HUES48 (cell line): ENCODE data around the gene CMC2.

Experiments
- H3K27ac ChIP-seq: one replicate; pipeline ENCODE4 v1.7.0; 2013; ENCODE audit warnings: low read depth, low read length, inconsistent platforms
- H3K27me3 ChIP-seq: 2 replicates; pipeline ENCODE4 v1.6.1; 2013; ENCODE audit warnings: mild to moderate bottlenecking, low read length; ENCODE audit not compliant: control insufficient read depth, insufficient read depth
- H3K36me3 ChIP-seq: 2 replicates; pipeline ENCODE4 v1.6.1; 2013; ENCODE audit warnings: low read length; ENCODE audit not compliant: control insufficient read depth, insufficient read depth
- H3K4me1 ChIP-seq: 2 replicates; pipeline ENCODE4 v1.6.1; 2013; ENCODE audit warnings: mild to moderate bottlenecking, low read length; ENCODE audit not compliant: control insufficient read depth, insufficient read depth
- H3K4me3 ChIP-seq: 2 replicates; pipeline ENCODE4 v1.5.1; 2013; ENCODE audit warnings: mild to moderate bottlenecking, low read depth, low read length
- H3K9ac ChIP-seq: 2 replicates; pipeline ENCODE4 v1.6.1; 2013; ENCODE audit warnings: mild to moderate bottlenecking, low read depth, low read length, moderate library complexity
- H3K9me3 ChIP-seq: 2 replicates; pipeline ENCODE4 v1.6.1; 2013; ENCODE audit warnings: low read length; ENCODE audit not compliant: control insufficient read depth, insufficient read depth

The CMC2 gene

GRCh38 chr16:80990978-80991377 is 15.7 kb downstream of the CMC2 start:
- Histone ChIP-seq H3K4me1 (peaks cover 29% of the 10 kb centered on the region), H3K27ac (no peak overlapping the region), H3K9ac (no peak overlapping the region), H3K4me3 (no peak overlapping the region), H3K27me3 (no peaks in the 10 kb centered on the region), H3K9me3 (no peaks in the 10 kb centered on the region), H3K36me3 (peaks cover 5% of the 10 kb centered on the region; the same call in 1 of the 2 replicates)

GRCh38 chr16:80990577-80990976 is 16.1 kb downstream of the CMC2 start:
- Histone ChIP-seq H3K36me3 (0 out of 2 replicates have a peak, but pooled peaks cover 1% of the 10 kb centered on the region), H3K4me3 (no peak overlapping the region), H3K9ac (no peak overlapping the region), H3K4me1 (peaks cover 29% of the 10 kb centered on the region), H3K9me3 (no peaks in the 10 kb centered on the region), H3K27me3 (no peaks in the 10 kb centered on the region), H3K27ac (no peak overlapping the region)

GRCh38 chr16:80989801-80990200 is 16.9 kb downstream of the CMC2 start:
- peaks cover 29% of the 10 kb centered on the region for H3K4me1 ChIP-seq

GRCh38 chr16:80988756-80989155 is 17.9 kb downstream of the CMC2 start:
- Histone ChIP-seq H3K27me3 (no peaks in the 10 kb centered on the region), H3K4me1 (peaks cover 27% of the 10 kb centered on the region), H3K36me3 (no peaks in the 10 kb centered on the region), H3K27ac (no peak overlapping the region), H3K9ac (no peak overlapping the region), H3K4me3 (no peak overlapping the region), H3K9me3 (no peaks in the 10 kb centered on the region)

More at GRCh38 chr16:80989801-80990200, 16.9 kb downstream of the CMC2 start:
- Histone ChIP-seq H3K36me3 (no peaks in the 10 kb centered on the region), H3K9ac (no peak overlapping the region), H3K27ac (no peak overlapping the region), H3K9me3 (no peaks in the 10 kb centered on the region), H3K4me3 (no peak overlapping the region), H3K27me3 (no peaks in the 10 kb centered on the region)

GRCh38 chr16:80986557-80986956 is 20.1 kb downstream of the CMC2 start:
- no peaks in the 10 kb centered on the region for H3K36me3 ChIP-seq
- H3K27ac ChIP-seq: peak overlapping the region; percentile 50

GRCh38 chr16:80985611-80986010 is 21.1 kb downstream of the CMC2 start:
- H3K9ac ChIP-seq: no peak overlapping the region
- no peak overlapping the region for H3K27ac ChIP-seq
- H3K9me3 ChIP-seq: no peaks in the 10 kb centered on the region
- peaks cover 23% of the 10 kb centered on the region for H3K4me1 ChIP-seq
- H3K4me3 ChIP-seq: no peak overlapping the region
- 0 out of 2 replicates have a peak, but pooled peaks cover 2% of the 10 kb centered on the region for H3K36me3 ChIP-seq
- H3K27me3 ChIP-seq: no peaks in the 10 kb centered on the region

More at GRCh38 chr16:80986557-80986956, 20.1 kb downstream of the CMC2 start:
- Histone ChIP-seq H3K4me3 (no peak overlapping the region), H3K9me3 (no peaks in the 10 kb centered on the region), H3K9ac (no peak overlapping the region), H3K4me1 (peaks cover 23% of the 10 kb centered on the region), H3K27me3 (no peaks in the 10 kb centered on the region)

GRCh38 chr16:80984124-80984892 is 22.4 kb downstream of the CMC2 start:
- H3K27ac ChIP-seq: no peak overlapping the region

GRCh38 chr16:80982646-80983045 is 24.0 kb downstream of the CMC2 start:
- Histone ChIP-seq H3K36me3 (peaks cover 7% of the 10 kb centered on the region), H3K27me3 (no peaks in the 10 kb centered on the region), H3K4me1 (peaks cover 14% of the 10 kb centered on the region), H3K4me3 (no peak overlapping the region), H3K27ac (no peak overlapping the region), H3K9ac (no peak overlapping the region), H3K9me3 (no peaks in the 10 kb centered on the region)

More at GRCh38 chr16:80984124-80984892, 22.4 kb downstream of the CMC2 start:
- Histone ChIP-seq H3K4me1 (peaks cover 23% of the 10 kb centered on the region), H3K9me3 (no peaks in the 10 kb centered on the region), H3K4me3 (no peak overlapping the region), H3K36me3 (peaks cover 7% of the 10 kb centered on the region), H3K9ac (no peak overlapping the region), H3K27me3 (no peaks in the 10 kb centered on the region)

GRCh38 chr16:80981103-80981502 is 25.6 kb downstream of the CMC2 start:
- Histone ChIP-seq H3K27ac (no peak overlapping the region), H3K4me1 (no peaks in the 10 kb centered on the region; the same call in 1 of the 2 replicates), H3K9me3 (no peaks in the 10 kb centered on the region), H3K9ac (no peak overlapping the region), H3K36me3 (peaks cover 11% of the 10 kb centered on the region), H3K4me3 (no peak overlapping the region), H3K27me3 (no peaks in the 10 kb centered on the region)

- Histone ChIP-seq H3K4me1 (no peaks in the 10 kb centered on the region), H3K36me3 (peaks cover 26% of the 10 kb centered on the region), H3K27ac (no peak overlapping the region), H3K27me3 (no peaks in the 10 kb centered on the region), H3K9me3 (no peaks in the 10 kb centered on the region), H3K9ac (no peak overlapping the region), H3K4me3 (no peak overlapping the region)
Measured at GRCh38 chr16:80976946-80977345, 29.7 kb downstream of the CMC2 start.

- Histone ChIP-seq H3K27me3 (no peaks in the 10 kb centered on the region), H3K4me1 (no peaks in the 10 kb centered on the region), H3K36me3 (peaks cover 32% of the 10 kb centered on the region), H3K4me3 (no peak overlapping the region), H3K27ac (no peak overlapping the region), H3K9me3 (no peaks in the 10 kb centered on the region), H3K9ac (no peak overlapping the region)
Measured at GRCh38 chr16:80974649-80975376, 31.9 kb downstream of the CMC2 start.
